Left colon (tissue), 2 donors: ENCODE measurements around the gene GATM. TPM values are rescaled to one million over a fixed set of nuclear protein-coding genes. Genes with fewer than 3 reads are reported as not detected.

Source experiments
- ATAC-seq: fragments of 200-7000 bp; cut with Tn5 transposase; one replicate; pipeline ENCODE4 v1.9.1; 2020; ENCODE audit warnings: mild to moderate bottlenecking, moderate library complexity
- DNase-seq, 2 donors: peaks; one replicate each; pipeline ENCODE4 v3.0.0-alpha.2; 2020
- intact Hi-C, 2 donors: fragments of 100-400 bp; cut with DNase I in 1 of 2; cut with micrococcal nuclease in 1 of 2; formaldehyde crosslinking; loops; one replicate each; pipeline versions ENCODE4 v1.11.2 to v1.14.0; 2022; cut with DNase I, micrococcal nuclease
- long read RNA-seq: library from polyadenylated mRNA; unstranded; transcript quantifications from one replicate; pipeline ENCODE4 v2.0.0, GENCODE V29; 2021
- total RNA-seq, 2 donors: library from RNA; stranded (reverse); fragmentation: NEBNext Ultra II Directional; extraction: Animal tissue kit (Norgen Biotek cat#: 25700); gene quantifications; one replicate each; pipeline ENCODE4 v1.2.1, GENCODE V29; 2021
- donor health status: DM: no; HTN: no; CAD: no.
- donor health status: DM: yes; HTN: yes; CAD: no.

GATM gene, protein sequence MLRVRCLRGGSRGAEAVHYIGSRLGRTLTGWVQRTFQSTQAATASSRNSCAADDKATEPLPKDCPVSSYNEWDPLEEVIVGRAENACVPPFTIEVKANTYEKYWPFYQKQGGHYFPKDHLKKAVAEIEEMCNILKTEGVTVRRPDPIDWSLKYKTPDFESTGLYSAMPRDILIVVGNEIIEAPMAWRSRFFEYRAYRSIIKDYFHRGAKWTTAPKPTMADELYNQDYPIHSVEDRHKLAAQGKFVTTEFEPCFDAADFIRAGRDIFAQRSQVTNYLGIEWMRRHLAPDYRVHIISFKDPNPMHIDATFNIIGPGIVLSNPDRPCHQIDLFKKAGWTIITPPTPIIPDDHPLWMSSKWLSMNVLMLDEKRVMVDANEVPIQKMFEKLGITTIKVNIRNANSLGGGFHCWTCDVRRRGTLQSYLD
- total RNA-seq: 10 to 100 TPM in 1 of 2 donors, 1 to 10 TPM in 1; 3.5 to 12.0 TPM
- long read RNA-seq, transcript GATM-201 (9 exons, 2,597 nt): major isoform, 8 of 11 reads
- long read RNA-seq, partial matches to known transcripts: 0 of 11 reads
- long read RNA-seq, other reads (novel, unspliced or antisense): 2 of 11 reads

DNA sequence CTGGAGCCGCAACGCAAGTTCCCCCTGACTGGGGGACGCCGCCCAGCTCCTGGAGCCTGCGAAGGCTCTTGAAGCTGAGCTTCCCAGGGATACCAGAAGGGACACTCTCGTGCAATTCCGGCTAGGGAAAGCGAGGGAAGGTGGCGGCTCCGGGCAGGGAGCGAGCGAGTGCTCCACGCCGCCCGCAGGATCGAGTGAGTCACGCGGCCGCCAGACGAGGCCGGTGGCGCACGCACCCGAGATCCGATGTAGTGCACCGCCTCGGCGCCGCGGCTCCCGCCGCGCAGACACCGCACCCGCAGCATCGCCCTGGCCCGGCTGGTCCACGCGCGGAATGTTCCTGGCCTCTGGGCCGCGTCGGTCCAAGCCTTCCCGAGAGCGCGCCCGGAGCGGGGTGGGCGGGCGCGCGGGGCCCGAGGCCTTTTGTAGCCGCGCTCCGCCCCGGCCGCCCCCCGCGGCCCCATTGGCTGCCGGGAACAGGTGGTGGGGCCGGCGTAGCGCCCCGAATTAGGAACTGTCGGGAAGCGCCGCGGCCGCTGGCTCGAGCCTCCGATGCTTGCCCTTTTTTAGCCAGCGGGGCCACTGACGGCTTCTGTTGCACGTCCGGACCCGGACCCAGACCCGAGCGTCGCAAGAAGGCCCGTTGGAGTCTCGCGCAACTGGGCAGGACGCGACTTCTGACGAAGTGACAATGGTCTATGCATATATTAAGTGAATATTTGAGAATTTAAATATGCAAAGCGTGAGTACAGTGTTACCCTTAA lies at the start of gene GATM:
Gene GATM (minus strand): TSS at position 396 of the 764 bp plus-strand sequence. CDS start 91 bp downstream, at position 305.
- intact Hi-C loops: no loop called here
- ATAC-seq: peak; percentile 91
- DNase-seq: peak; percentile 77 to 78

DNA sequence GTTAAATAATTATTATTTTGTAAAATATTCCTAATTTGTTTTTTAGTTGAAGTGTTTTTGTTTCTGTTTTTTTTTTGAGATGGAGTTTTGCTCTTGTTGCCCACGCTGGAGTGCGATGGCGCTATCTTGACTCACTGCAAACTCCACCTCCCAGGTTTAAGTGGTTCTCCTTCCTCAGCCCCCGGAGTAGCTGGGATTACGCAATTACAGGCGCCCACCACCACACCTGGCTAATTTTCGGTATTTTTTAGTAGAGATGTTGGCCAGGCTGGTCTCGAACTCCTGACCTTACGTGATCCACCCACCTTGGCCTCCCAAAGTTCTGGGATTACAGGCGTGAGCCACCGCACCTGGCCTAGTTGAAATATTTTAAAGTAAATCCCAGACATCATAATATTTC lies 48.7 kb upstream of the GATM start:
- ATAC-seq: no peak
- no peak for DNase-seq
- intact Hi-C loops: no loop called here

DNA sequence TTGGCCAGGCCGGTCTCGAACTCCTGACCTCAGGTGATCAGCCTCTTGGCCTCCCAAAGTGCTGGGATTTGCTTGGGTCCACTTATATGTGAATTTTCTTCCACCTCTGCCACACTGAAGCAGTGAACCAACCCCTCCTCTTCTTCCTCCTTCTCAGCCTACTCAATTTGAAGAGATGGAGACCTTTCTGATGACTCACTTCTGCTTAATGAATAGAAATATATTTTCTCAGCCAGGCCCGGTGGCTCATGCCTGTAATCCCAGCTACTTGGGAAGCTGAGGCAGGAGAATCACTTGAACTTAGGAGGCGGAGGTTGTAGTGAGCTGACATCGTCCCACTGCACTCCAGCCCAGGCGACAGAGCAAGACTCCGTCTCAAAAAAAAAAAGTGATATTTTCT lies 46.8 kb upstream of the GATM start:
- intact Hi-C loops: no loop called here
- DNase-seq: no peak
- ATAC-seq: no peak

DNA sequence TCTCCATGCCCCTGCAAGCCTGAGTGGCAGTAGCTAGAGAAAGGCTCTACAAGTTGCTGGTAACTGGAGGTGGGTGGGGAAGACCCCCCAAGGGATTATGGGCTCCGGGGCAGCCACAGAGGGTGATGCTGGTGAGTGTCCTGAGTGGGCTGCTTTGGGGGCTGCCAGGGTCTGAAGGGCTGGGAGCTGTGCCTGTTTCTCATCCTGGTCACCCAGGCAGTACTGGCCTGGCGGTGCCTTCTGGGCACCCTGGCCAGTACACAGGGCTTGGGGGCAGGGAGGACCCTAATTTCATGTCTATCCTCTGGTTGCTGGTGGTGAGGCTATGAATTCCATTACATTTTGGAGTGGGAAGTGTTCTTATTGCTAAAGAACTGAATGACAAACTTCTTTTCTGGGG lies 46.1 kb upstream of the GATM start:
- intact Hi-C loops: no loop called here
- ATAC-seq: no peak

DNA sequence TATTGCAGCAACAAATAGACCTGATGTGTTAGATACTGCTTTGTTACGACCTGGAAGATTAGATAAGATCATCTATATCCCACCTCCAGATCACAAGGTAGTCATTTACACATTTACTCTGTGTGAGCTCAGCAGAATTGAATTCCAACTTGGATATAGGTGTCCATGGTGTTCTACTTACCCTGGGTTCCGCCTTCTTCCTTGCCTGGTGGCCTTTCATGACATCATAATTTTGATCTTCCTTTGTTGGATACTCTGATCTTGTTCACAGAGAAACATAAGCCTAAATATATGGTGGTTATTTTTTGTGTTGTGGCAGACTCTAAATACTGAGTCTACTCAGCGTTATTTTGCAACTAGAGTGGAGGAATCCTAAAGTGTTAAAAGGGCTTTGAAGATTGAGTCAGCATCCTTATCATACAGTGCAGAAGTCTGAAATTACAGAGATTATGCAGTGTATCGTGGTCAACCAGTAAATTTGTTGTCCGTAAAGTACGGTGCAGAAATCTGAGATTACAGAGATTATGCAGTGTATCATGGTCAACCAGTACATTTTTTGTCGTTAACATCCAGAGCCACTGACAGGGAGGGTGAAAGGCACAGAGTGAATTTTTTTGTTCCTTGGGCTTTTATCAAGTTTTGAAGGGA lies 39.1 kb upstream of the GATM start:
- intact Hi-C loops: no loop called here
- no peak for DNase-seq
- no peak for ATAC-seq

More for the DNA sequence above, 46.1 kb upstream of the GATM start:
- DNase-seq: no peak

DNA sequence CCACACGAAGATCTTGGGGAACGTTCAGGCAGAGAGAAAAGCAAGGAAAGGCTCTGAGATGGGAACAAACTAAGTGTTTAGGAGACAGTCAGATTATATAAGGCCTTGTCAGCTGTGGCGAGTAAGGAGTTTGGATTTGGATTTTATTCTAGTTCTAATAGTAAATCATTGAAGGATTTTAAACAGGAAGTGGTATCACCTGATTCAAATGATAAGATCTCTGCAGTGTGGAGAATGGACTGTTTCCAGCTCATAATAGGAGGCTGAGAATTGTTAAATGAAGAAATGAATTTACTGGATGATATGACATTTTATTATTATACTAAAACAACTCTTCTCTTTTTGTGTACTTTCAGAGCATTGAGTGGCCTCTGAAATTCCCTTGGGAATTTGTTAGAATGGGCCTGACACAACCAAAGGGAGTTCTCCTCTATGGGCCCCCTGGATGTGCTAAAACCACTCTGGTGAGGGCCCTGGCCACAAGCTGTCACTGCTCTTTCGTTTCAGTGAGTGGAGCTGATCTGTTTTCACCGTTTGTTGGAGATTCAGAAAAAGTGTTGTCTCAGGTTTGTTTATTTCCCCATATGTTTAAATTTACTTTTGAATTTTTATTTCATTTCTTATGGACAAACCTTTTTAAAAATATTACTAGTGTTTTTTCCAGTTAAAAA lies 36.0 kb upstream of the GATM start:
- peak; percentile 78 for ATAC-seq
- no peak for DNase-seq
- intact Hi-C loops: no loop called here

DNA sequence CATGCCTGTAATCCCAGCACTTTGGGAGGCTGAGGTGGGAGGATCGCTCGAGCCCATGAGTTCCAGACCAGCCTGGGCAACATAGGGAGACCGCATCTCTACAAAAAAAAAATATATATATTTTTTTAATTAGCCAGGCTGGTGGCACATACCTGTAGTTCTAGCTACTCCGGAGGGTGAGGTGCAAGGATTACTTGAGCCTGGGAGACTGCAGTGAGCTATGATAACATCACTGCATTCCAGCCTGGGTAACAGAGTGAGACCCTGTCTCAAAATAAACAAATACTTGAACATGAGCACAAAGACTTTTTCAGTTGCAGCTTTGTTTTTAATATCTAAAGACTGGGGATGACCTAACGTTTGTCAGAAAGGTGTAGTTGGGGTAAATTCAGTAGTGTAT lies 31.3 kb upstream of the GATM start:
- DNase-seq (no peak), ATAC-seq (no peak)
- intact Hi-C loops: no loop called here

DNA sequence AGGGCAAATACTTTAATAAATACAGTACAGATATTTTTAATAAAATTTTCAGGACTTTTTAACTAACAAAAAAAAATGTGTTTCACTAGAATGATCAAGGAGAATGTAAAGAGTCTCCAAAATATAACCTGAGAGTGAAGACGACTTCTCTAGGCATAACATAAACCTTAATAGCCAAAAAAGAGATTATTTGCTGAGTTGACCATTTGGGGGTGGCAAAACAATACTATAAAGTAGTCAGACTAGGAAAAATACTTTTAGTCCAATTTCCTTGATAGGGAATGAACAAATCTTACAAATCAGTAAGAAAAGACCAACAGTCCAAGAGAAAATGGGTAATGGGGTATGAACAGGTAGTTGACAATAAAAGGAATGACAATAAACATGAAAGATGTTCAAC lies 29.4 kb upstream of the GATM start:
- intact Hi-C loops: no loop called here
- ATAC-seq (no peak), DNase-seq (no peak)

DNA sequence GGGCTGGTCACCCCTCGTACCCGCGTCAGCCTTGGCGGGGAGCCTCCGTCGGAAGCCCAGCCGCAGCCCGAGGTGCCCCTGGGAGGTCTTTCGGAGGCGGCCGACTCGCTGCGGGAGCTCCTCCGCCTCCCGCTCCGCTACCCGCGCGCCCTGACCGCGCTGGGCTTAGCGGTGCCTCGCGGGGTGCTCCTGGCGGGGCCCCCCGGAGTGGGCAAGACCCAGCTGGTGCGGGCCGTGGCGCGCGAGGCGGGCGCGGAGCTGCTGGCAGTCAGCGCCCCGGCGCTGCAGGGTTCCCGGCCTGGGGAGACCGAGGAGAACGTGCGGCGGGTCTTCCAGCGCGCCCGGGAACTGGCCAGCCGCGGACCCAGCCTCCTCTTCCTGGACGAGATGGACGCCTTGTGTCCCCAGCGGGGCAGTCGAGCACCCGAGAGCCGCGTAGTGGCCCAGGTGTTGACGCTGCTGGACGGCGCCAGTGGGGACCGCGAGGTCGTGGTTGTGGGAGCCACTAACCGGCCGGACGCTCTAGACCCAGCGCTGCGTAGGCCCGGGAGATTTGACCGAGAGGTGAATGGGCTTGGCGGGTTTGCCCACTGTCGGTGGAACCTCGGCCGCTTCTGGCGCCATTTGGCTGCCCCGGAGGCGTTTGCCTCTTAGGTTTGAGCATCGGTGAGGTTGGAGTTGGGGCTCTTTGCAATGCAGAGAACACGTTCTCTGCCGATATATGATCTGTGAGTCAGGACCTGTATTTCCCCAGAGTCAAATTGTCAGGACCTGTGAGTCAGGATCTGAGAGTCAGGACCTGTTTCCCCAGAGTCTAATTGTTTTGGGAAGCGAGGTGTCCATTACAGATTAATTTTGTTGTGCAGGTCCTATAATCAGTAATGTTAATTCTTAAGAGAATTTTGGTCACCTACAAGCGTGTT lies 24.9 kb upstream of the GATM start:
- peak; percentile 45 for ATAC-seq
- intact Hi-C loops: no loop called here
- peak; percentile 30 to 58 for DNase-seq

DNA sequence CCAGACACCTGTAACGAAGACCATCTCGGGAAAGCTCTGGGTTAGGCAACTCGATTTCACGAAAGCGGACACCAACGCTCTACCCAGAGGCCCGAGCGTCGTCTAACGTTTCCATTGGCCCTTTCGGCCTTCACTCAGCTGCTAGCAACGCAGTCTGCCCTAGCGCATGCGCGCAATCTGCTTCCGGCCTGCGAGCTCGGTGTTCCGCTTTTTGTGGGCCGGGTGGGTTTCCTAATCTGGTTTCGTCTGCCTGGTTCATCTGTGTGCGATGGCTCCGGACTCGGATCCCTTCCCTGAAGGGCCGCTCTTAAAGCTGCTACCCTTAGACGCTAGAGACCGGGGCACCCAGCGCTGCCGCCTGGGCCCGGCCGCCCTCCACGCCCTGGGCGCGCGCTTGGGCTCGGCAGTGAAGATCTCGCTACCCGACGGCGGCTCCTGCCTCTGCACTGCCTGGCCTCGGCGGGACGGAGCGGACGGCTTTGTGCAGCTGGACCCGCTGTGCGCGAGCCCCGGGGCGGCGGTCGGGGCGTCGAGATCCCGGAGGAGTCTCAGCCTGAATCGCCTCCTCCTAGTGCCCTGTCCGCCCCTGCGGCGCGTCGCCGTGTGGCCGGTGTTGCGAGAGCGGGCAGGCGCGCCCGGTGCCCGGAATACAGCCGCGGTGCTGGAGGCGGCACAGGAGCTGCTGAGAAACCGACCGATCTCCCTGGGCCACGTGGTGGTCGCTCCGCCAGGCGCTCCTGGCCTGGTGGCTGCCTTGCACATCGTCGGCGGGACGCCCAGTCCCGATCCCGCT lies 24.0 kb upstream of the GATM start:
- DNase-seq: peak; percentile 95 to 99
- ATAC-seq: peak; percentile 87
- intact Hi-C loops: no loop called here

DNA sequence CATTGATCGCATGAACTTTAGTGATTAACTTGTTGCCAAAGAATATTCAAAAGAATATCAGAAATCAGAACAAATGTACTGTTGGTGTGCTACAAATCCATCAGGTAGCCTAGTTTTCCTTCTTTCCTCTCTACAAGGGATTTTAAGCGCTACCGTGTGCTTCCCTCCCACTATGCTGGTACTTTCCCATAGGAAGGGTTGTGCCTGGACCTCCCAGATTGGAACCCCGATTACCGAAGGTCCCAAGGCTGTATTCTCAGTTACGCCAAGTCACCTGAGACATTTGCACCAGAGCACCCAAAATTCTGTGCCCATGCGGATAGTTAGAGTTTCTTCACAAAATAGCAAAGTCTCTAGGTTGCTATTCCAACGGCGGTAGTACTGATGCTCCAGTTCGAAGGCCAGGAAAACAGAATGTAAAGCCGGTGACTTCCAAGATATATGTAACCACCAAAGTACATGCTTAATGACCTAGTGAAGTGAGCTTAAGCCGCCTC lies 23.4 kb upstream of the GATM start:
- ATAC-seq (peak; percentile 24), DNase-seq (no peak)
- intact Hi-C loops: no loop called here

DNA sequence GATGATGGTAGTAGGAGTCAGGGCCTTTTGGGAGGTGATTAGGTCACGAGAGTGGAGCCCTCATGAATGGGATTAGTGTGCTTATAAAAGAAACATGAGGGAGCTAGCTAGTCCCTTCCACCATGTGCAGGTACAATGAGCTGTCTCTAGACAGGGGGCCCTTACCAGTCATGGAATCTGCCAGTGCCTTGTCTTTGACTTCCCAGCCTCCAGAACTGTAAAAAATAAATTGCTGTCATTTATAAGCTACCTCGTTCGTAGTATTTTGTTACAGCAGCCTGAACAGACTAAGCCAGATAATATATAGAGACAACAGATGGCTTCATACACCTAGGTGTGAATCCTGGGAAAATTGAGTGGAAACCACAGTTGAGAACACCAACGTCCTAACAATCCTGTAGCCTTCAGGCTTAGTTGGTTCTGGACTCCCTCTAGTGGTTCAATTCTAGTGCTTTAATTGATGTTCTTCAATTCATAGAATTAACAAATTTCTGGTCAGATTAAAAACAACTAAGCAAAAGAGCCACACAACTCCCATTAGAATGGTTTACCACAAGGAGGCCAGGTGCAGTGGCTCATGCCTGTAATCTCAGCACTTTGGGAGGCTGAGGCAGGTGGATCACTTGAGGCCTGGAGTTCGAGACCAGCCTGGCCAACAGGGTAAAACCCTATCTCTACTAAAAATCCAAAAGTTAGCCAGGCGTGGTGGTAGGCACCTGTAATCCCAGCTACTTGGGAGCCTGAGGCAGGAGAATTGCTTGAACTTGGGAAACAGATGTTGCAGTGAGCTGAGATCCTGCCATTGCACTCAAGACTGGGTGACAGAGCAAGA lies 21.3 kb upstream of the GATM start:
- intact Hi-C loops: loop anchor here in 1 of 2 donors (5.0 to 10.0 kb wide), 3 partner anchors 92 to 237 kb away; no protein-coding TSS in a partner anchor
- DNase-seq (no peak), ATAC-seq (no peak)

DNA sequence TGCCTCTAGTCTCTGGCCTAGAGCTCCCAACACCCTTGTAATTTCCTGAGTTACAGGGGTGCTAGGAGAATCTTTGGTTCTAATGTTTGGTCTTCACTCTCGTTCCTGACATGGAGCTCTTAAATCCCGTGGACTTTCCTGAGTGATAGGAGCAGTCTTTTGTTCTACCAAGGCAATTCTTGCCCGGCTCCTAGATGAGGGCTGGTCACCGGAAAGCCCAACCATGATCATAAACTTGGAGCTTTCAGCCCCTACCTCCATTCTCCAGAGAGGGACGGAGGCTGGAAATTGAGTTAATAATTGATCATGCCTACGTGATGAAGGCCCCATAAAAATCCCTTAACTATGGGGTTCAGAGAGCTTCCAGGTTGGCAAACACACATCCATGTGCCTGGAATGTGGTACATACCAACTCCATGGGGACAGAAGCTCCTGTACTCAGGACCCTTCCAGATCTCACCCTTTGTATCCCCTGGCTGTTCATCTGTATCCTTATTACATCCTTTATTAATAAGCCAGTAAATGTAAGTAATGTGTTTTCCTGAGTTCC lies 18.8 kb upstream of the GATM start:
- ATAC-seq (peak; percentile 4), DNase-seq (no peak)
- intact Hi-C loops: loop anchor here in 1 of 2 donors (5.0 to 10.0 kb wide), 3 partner anchors 90 to 235 kb away; no protein-coding TSS in a partner anchor

DNA sequence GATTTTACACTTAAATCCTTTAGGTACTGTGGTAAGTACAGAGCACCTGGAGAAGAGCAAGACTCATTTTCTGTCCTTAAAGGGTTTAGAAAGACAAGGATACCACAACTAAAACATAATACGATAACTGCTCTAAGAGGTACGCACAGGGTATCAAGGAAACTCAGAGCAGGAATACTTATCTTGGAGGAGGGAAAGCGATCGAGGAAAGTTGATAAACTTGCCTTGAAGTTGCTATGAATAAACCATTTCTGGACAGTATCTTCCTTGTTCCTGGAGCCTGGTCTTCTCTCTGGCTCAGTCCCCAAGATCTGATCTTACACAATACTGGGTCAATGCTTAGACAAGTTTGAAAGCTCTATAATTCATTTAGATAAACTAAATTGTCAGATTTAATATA lies 17.6 kb upstream of the GATM start:
- DNase-seq (no peak), ATAC-seq (peak; percentile 29)
- intact Hi-C loops: loop anchor here in 1 of 2 donors (5.0 to 10.0 kb wide), 3 partner anchors 89 to 234 kb away; no protein-coding TSS in a partner anchor

DNA sequence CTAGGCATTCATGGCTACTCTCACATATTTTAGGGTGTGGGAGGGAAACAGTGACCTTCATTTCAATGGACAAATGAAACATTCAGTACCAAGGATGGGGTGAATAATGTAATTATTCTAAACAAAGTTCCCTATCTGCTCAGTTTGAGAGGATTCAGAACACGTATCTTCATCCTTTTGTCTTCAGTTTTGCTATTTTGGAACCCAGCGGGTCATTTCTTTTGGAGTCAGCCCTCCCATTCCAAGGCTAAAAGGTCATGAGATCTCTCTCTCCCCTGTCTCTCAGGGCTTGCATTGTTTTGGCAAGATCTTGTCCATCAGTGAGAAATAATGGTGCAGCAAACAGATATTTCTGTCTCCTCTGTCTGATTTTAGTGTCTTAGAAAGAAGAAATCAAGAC lies 16.3 kb upstream of the GATM start:
- no peak for ATAC-seq
- intact Hi-C loops: loop anchor here in 1 of 2 donors (5.0 to 10.0 kb wide), 3 partner anchors 87 to 232 kb away; no protein-coding TSS in a partner anchor
- no peak for DNase-seq
